HG03457 (cell line): Measurements from ENCODE around the gene NDUFB2.
"Not testable (repeated sequence)": the region's sequence is repeated elsewhere in the genome, so short reads cannot be mapped to it uniquely, and the experiment has no call there.

ENCODE experiments used
- ATAC-seq: cut with Tn5 transposase; IDR thresholded peaks from one replicate; pipeline ENCODE4 v1.9.1; 2021; ENCODE audit warnings: moderate number of reproducible peaks; ENCODE audit not compliant: unreplicated experiment

The NDUFB2 gene

GRCh38 chr7:140689199-140690152 lies 7.0 kb upstream of the NDUFB2 start:
- no peak for ATAC-seq

GRCh38 chr7:140691376-140692045 lies 5.0 kb upstream of the NDUFB2 start:
- no peak for ATAC-seq

GRCh38 chr7:140693849-140694248 lies 2.7 kb upstream of the NDUFB2 start:
- not testable (repeated sequence) for ATAC-seq

- ATAC-seq, result no peak
Observed at GRCh38 chr7:140694592-140694991, 1.9 kb upstream of the NDUFB2 start.

GRCh38 chr7:140695381-140695780 lies 1.1 kb upstream of the NDUFB2 start:
- no peak for ATAC-seq

- ATAC-seq, result no peak
Observed at GRCh38 chr7:140696024-140696679, 356 bp upstream of the NDUFB2 start.

- ATAC-seq, result no peak
Observed at GRCh38 chr7:140697447-140698143, 1.1 kb downstream of the NDUFB2 start.

- no peak for ATAC-seq
Observed at GRCh38 chr7:140698477-140698876, 2.0 kb downstream of the NDUFB2 start.

GRCh38 chr7:140702774-140703173 lies 6.3 kb downstream of the NDUFB2 start:
- ATAC-seq, result no peak

GRCh38 chr7:140704205-140704604 lies 7.7 kb downstream of the NDUFB2 start:
- no peak for ATAC-seq

GRCh38 chr7:140707132-140707531 lies 10.6 kb downstream of the NDUFB2 start:
- no peak for ATAC-seq

GRCh38 chr7:140708764-140709163 lies 12.3 kb downstream of the NDUFB2 start:
- ATAC-seq, result not testable (repeated sequence)

- ATAC-seq, result not testable (repeated sequence)
Observed at GRCh38 chr7:140712392-140712791, 15.9 kb downstream of the NDUFB2 start.

GRCh38 chr7:140714331-140715040 lies 18.0 kb downstream of the NDUFB2 start:
- no peak for ATAC-seq

- no peak for ATAC-seq
Observed at GRCh38 chr7:140719721-140720120, 23.2 kb downstream of the NDUFB2 start.

GRCh38 chr7:140722254-140722653 lies 25.7 kb downstream of the NDUFB2 start:
- ATAC-seq, result no peak

GRCh38 chr7:140723006-140723405 lies 26.5 kb downstream of the NDUFB2 start:
- ATAC-seq, result no peak

- no peak for ATAC-seq
Observed at GRCh38 chr7:140723574-140723973, 27.1 kb downstream of the NDUFB2 start.

- ATAC-seq, result no peak
Observed at GRCh38 chr7:140724706-140725105, 28.2 kb downstream of the NDUFB2 start.

- no peak for ATAC-seq
Observed at GRCh38 chr7:140726281-140726680, 29.8 kb downstream of the NDUFB2 start.
